ENCODE measurements around the gene DLK2. TPM values are rescaled to one million over a fixed set of nuclear protein-coding genes. Genes with fewer than 3 reads are reported as not detected.

The DLK2 gene
- total and polyA plus RNA-seq, 2 of the 13 experiments (the other 11 are each of a cell fraction or from before 2014, with no cell fraction given): 1.2 to 3.8 TPM

DNA sequence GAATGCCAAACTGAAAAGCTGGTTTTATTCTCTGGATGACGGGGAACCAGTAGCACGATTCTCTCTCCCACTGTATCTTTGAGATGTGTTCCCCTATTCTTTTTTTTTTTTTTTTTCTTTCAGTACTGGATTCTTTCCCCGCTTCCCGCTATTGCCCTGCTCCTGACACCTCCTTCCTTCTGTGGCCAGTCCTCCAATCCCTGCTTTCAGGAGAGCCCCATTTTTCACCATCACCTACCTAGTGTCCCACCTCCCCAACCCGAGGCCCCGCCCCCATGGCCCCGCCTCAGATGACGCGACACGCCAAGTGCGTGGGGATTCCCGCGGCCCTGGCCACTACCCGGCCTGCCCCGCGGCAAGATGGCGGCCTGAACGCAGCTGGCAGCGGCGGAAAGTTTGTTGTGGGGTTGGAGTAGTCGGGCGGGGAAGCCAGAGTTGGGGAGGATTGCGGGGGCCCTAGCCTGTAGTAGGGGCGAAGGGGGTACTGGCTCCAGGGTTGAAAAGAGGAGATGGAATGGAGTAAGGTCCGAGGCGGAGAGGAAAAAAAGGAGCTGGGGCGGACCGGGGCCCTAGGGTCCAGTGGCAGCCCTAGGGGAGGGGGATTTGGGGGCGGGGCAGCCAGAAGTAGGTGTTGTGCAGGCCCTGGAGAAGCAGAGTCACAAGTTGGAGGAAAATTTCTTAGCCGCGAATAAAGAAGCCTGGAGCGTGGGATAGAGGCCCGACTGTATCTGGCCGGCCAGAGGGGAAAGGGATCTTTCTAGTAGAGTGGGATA lies 22.1 kb upstream of the DLK2 start, which contains the start of gene TJAP1 (continued):
- TF ChIP-seq, protein P1, sequence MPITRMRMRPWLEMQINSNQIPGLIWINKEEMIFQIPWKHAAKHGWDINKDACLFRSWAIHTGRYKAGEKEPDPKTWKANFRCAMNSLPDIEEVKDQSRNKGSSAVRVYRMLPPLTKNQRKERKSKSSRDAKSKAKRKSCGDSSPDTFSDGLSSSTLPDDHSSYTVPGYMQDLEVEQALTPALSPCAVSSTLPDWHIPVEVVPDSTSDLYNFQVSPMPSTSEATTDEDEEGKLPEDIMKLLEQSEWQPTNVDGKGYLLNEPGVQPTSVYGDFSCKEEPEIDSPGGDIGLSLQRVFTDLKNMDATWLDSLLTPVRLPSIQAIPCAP (CRISPR knock-in tag; IDR thresholded peaks at IDR 0.05; ENCODE audit: low read depth): no peak
- TF ChIP-seq GPN1 (CRISPR knock-in tag; IDR thresholded peaks at IDR 0.05; ENCODE audit: borderline replicate concordance) (no peak), ZNF367 (CRISPR knock-in tag; IDR thresholded peaks at IDR 0.05; ENCODE audit: borderline replicate concordance) (no peak), SMARCE1 (IDR thresholded peaks at IDR 0.05; ENCODE audit: borderline replicate concordance) (no peak), ZNF121 (CRISPR knock-in tag; IDR thresholded peaks at IDR 0.05) (no peak), ZMYM4 (CRISPR knock-in tag; IDR thresholded peaks at IDR 0.05) (peak; percentile 57; the same call in 1 of the 2 replicates), ZNF800 (CRISPR knock-in tag; IDR thresholded peaks at IDR 0.05) (no peak), MYPOP (CRISPR knock-in tag; IDR thresholded peaks at IDR 0.05) (no peak), YEATS4 (CRISPR knock-in tag; IDR thresholded peaks at IDR 0.05; ENCODE audit: borderline replicate concordance) (no peak), ZNF354B (CRISPR knock-in tag; IDR thresholded peaks at IDR 0.05) (no peak), GFI1 (CRISPR knock-in tag; IDR thresholded peaks at IDR 0.05; ENCODE audit: borderline replicate concordance) (peak; percentile 72), ZFY (CRISPR knock-in tag; IDR thresholded peaks at IDR 0.05) (peak; percentile 80), ZNF20 (CRISPR knock-in tag; IDR thresholded peaks at IDR 0.05) (no peak), AHR (CRISPR knock-in tag; IDR thresholded peaks at IDR 0.05) (no peak; the same call in 1 of the 2 replicates), RNF219 (CRISPR knock-in tag; IDR thresholded peaks at IDR 0.05) (no peak), TCF7 (IDR thresholded peaks at IDR 0.05; ENCODE audit: low read depth) (no peak), ZFP62 (CRISPR knock-in tag; IDR thresholded peaks at IDR 0.05) (no peak)
- TF ChIP-seq, protein P2, sequence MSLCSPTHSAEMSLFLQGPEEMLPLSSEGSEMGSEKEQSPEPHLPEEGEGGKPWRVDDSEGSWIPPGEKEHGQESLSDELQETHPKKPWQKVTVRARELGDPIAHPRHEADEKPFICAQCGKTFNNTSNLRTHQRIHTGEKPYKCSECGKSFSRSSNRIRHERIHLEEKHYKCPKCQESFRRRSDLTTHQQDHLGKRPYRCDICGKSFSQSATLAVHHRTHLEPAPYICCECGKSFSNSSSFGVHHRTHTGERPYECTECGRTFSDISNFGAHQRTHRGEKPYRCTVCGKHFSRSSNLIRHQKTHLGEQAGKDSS (CRISPR knock-in tag; IDR thresholded peaks at IDR 0.05; ENCODE audit: borderline replicate concordance, low read depth): peak; percentile 80; the same call in 1 of the 2 replicates
- TF ChIP-seq, protein P3, sequence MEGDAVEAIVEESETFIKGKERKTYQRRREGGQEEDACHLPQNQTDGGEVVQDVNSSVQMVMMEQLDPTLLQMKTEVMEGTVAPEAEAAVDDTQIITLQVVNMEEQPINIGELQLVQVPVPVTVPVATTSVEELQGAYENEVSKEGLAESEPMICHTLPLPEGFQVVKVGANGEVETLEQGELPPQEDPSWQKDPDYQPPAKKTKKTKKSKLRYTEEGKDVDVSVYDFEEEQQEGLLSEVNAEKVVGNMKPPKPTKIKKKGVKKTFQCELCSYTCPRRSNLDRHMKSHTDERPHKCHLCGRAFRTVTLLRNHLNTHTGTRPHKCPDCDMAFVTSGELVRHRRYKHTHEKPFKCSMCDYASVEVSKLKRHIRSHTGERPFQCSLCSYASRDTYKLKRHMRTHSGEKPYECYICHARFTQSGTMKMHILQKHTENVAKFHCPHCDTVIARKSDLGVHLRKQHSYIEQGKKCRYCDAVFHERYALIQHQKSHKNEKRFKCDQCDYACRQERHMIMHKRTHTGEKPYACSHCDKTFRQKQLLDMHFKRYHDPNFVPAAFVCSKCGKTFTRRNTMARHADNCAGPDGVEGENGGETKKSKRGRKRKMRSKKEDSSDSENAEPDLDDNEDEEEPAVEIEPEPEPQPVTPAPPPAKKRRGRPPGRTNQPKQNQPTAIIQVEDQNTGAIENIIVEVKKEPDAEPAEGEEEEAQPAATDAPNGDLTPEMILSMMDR (CRISPR knock-in tag; IDR thresholded peaks at IDR 0.05): 0 out of 2 replicates have a peak, but pooled peaks have one; percentile 21
- TF ChIP-seq, protein P4, sequence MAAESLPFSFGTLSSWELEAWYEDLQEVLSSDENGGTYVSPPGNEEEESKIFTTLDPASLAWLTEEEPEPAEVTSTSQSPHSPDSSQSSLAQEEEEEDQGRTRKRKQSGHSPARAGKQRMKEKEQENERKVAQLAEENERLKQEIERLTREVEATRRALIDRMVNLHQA (CRISPR knock-in tag; IDR thresholded peaks at IDR 0.05): no peak
